Measurements from ENCODE around the gene IL11.
A peak's percentile ranks its signal among the peaks of the same experiment; 100 is the strongest.

- no peak for TF ChIP-seq CTCF (IDR thresholded peaks at IDR 0.05)
- TF ChIP-seq POLR2A (IDR thresholded peaks at IDR 0.05) = peak in 2 of 4 donors; percentile 47 to 69
- TF ChIP-seq POLR2AphosphoS5 (IDR thresholded peaks at IDR 0.05) = no peak
- no peak for TF ChIP-seq EP300 (IDR thresholded peaks at IDR 0.05)
Observed at GRCh38 chr19:55339889-55340783, 30.1 kb downstream of the IL11 start.
